Endothelial cell of umbilical vein (primary cell): ENCODE measurements around the gene TPSB2.

Source experiments
- CTCF ChIP-seq, 2 donors: IDR thresholded peaks; 1 replicate in 1 of 2; 2 replicates in 1 of 2; pipeline ENCODE4 v1.5.1; 2011; ENCODE audit warnings: low read length in 2 of 2, mild to moderate bottlenecking in 2 of 2, moderate library complexity in 2 of 2, control low read depth in 1 of 2, inconsistent platforms in 1 of 2, low read depth in 1 of 2; ENCODE audit not compliant: insufficient read depth in 1 of 2; ENCODE audit errors: extremely low read depth in 1 of 2
- EZH2 ChIP-seq: IDR thresholded peaks from 2 replicates; pipeline ENCODE4 v1.6.1; 2012; ENCODE audit warnings: borderline replicate concordance, low read depth, mild to moderate bottlenecking, moderate library complexity, low read length, inconsistent platforms; ENCODE audit not compliant: severe bottlenecking
- FOS ChIP-seq: IDR thresholded peaks from 2 replicates; pipeline ENCODE4 v1.6.1; 2011; ENCODE audit warnings: mild to moderate bottlenecking, low read length, moderate library complexity, borderline replicate concordance; ENCODE audit not compliant: insufficient read depth
- JUN ChIP-seq: IDR thresholded peaks from 2 replicates; pipeline ENCODE4 v1.6.1; 2011; ENCODE audit warnings: borderline replicate concordance, low read depth; ENCODE audit not compliant: insufficient read length, insufficient read depth
- POLR2A ChIP-seq: IDR thresholded peaks from 2 replicates; pipeline ENCODE4 v1.6.1; 2012; ENCODE audit warnings: low read depth, mild to moderate bottlenecking, control low read depth, low read length
- POLR2AphosphoS5 ChIP-seq: IDR thresholded peaks from 2 replicates; pipeline ENCODE4 v1.6.1; 2012; ENCODE audit warnings: low read depth, mild to moderate bottlenecking, control low read depth, low read length, moderate library complexity; ENCODE audit not compliant: insufficient read depth

DNA sequence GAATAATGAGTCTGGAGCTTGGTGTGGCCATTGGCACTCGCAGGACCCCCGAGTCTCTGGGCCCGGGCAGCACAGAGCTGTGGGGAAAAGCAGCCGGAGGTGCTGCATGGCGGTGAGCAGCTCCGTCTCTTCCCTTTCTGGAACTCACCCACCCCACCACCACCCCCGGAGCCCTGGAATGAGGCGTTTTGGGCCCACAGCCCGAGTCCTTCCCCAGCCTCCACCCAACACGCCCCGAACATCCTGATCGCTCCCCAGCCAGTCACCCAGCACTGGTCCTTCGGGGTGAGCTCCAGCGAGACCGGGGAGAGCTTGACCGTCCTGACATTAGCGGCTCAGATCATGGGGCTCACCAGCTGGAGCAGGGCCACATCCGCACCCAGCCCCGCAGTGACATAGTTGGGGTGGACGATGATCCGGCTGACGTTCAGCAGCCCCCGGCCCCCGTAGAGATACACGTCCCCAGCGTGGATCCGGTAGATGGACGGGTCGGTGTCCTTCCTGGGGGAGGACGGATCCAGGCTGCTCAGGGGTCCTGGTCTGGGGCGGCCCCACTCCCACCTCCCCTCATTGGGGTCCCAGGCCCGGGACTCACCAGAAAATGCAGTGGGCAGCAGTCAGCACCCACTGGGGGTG lies 32.3 kb upstream of the TPSB2 start:
- no peak for TF ChIP-seq POLR2A
- TF ChIP-seq CTCF (IDR thresholded peaks at IDR 0.05; ENCODE audit: extremely low read depth in 1 of 2, insufficient read depth in 1 of 2, low read depth in 1 of 2, low read length in 2 of 2): no peak
- no peak for TF ChIP-seq EZH2
- no peak for TF ChIP-seq POLR2AphosphoS5
- no peak for TF ChIP-seq JUN
- TF ChIP-seq FOS: no peak
